Subcutaneous adipose tissue (tissue), 4 donors: Measurements from ENCODE around the gene PPP2R5D. TPM values are rescaled to one million over a fixed set of nuclear protein-coding genes. Genes with fewer than 3 reads are reported as not detected.

Experiments used
- CTCF ChIP-seq: fragments of 450-650 bp; IDR thresholded peaks from one replicate; pipeline ENCODE4 v1.5.1; 2016; ENCODE audit warnings: low read depth, mild to moderate bottlenecking, control low read depth, antibody characterized with exemption, moderate library complexity
- total RNA-seq, 4 donors: library from RNA; depleted of rRNA; stranded (reverse); fragments of >200 nt; gene quantifications; one replicate each; pipeline ENCODE4 v1.1.0, GENCODE V29; 2016

Gene PPP2R5D
- total RNA-seq, 4 donors from 2014 or later = 26.7 to 43.1 (median 34.7) TPM

GRCh38 chr6:42966571-42966970 is 17.8 kb upstream of the PPP2R5D start:
- TF ChIP-seq CTCF = no peak

- no peak for TF ChIP-seq CTCF
These were observed 17.1 kb upstream of the PPP2R5D start for GRCh38 chr6:42967228-42967627.

GRCh38 chr6:42968126-42968701 is 16.2 kb upstream of the PPP2R5D start:
- no peak for TF ChIP-seq CTCF

GRCh38 chr6:42968783-42969182 is 15.6 kb upstream of the PPP2R5D start:
- TF ChIP-seq CTCF = no peak

GRCh38 chr6:42969431-42969830 is 14.9 kb upstream of the PPP2R5D start:
- no peak for TF ChIP-seq CTCF

GRCh38 chr6:42969934-42970333 is 14.4 kb upstream of the PPP2R5D start:
- no peak for TF ChIP-seq CTCF

GRCh38 chr6:42970871-42971612 is 13.3 kb upstream of the PPP2R5D start:
- no peak for TF ChIP-seq CTCF
